Measurements from ENCODE around the gene G6PC2.

The G6PC2 gene

GRCh38 chr2:168951871-168952270 lies 50.8 kb downstream of the G6PC2 start:
- no peak for TF ChIP-seq SIN3A (IDR thresholded peaks at IDR 0.05; ENCODE audit: borderline replicate concordance, insufficient read depth, low read length)
- no peak for TF ChIP-seq POLR2AphosphoS5 (IDR thresholded peaks at IDR 0.05; ENCODE audit: low read depth, low read length)

GRCh38 chr2:168952424-168952823 lies 51.3 kb downstream of the G6PC2 start:
- TF ChIP-seq REST (IDR thresholded peaks at IDR 0.05; ENCODE audit: insufficient read depth in 1 of 2, low read depth in 2 of 2, low read length in 2 of 2) (no peak), POLR2AphosphoS5 (IDR thresholded peaks at IDR 0.05; ENCODE audit: low read depth, low read length) (no peak), FOXP2 (optimal IDR thresholded peaks at IDR 0.05; ENCODE audit: borderline replicate concordance, extremely low read depth, extremely low read length, insufficient read depth) (no peak), SIN3A (IDR thresholded peaks at IDR 0.05; ENCODE audit: borderline replicate concordance, insufficient read depth, low read length) (no peak), TAF1 (IDR thresholded peaks at IDR 0.05; ENCODE audit: borderline replicate concordance, insufficient read depth, low read length) (no peak)

GRCh38 chr2:168954256-168954655 lies 53.2 kb downstream of the G6PC2 start:
- TF ChIP-seq SIN3A (IDR thresholded peaks at IDR 0.05; ENCODE audit: borderline replicate concordance, insufficient read depth, low read length) (no peak), POLR2AphosphoS5 (IDR thresholded peaks at IDR 0.05; ENCODE audit: low read depth, low read length) (no peak)

DNA sequence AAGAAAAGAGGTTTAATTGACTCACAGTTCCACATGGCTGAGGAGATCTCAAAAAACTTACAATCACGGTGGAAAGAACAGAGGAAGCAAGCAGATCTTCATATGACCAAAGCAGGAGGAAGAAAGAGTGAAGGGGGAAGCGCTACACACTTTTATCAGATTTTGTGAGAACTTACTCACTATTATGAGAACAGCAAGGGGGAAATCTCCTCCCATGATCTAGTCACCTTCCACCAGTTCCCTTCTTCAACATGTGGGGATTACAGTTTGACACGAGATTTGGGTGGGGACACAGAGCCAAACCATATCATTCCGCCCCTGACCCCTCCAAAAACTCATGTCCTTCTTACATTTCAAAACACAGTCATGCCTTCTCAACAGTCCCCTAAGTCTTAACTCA lies 54.2 kb downstream of the G6PC2 start:
- no peak for TF ChIP-seq SIN3A (IDR thresholded peaks at IDR 0.05; ENCODE audit: borderline replicate concordance, insufficient read depth, low read length)
- TF ChIP-seq REST (IDR thresholded peaks at IDR 0.05; ENCODE audit: insufficient read depth in 1 of 2, low read depth in 2 of 2, low read length in 2 of 2): no peak
- TF ChIP-seq TAF1 (IDR thresholded peaks at IDR 0.05; ENCODE audit: borderline replicate concordance, insufficient read depth, low read length): no peak
- TF ChIP-seq FOXP2 (optimal IDR thresholded peaks at IDR 0.05; ENCODE audit: borderline replicate concordance, extremely low read depth, extremely low read length, insufficient read depth): no peak
- no peak for TF ChIP-seq POLR2AphosphoS5 (IDR thresholded peaks at IDR 0.05; ENCODE audit: low read depth, low read length)

DNA sequence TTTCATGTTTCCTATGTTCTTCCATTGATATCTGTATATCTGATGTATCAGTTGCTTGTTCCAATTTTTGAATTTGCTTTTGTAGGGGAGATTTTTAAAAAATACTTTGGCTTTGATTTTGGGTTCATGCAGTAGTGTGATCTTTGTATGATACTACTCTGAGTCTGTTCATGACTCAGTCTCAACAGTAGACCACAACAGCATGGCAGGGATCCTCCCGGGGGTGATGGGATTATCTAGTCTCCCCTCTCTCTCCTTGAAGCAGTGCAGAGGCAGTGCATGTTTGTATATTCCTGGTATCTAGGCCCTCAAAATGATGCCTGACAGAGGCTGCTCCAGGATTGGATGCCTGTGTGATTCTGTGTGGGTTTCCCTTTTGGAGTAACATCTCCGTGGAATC lies 55.3 kb downstream of the G6PC2 start:
- TF ChIP-seq SIN3A (IDR thresholded peaks at IDR 0.05; ENCODE audit: borderline replicate concordance, insufficient read depth, low read length) (no peak), TAF1 (IDR thresholded peaks at IDR 0.05; ENCODE audit: borderline replicate concordance, insufficient read depth, low read length) (no peak), FOXP2 (optimal IDR thresholded peaks at IDR 0.05; ENCODE audit: borderline replicate concordance, extremely low read depth, extremely low read length, insufficient read depth) (no peak), POLR2AphosphoS5 (IDR thresholded peaks at IDR 0.05; ENCODE audit: low read depth, low read length) (no peak), REST (IDR thresholded peaks at IDR 0.05; ENCODE audit: insufficient read depth in 1 of 2, low read depth in 2 of 2, low read length in 2 of 2) (no peak)
